HAP-1 (cell line): ENCODE results near the gene SLC45A3.

Source experiments
- DNase-seq, 2 experiments: peaks; one replicate each; pipeline ENCODE4 v3.0.0-alpha.2; 2016 to 2020; ENCODE audit warnings: low spot score in 2 of 2
- H3K27me3 ChIP-seq: fragments of 250-450 bp; sonication (Bioruptor Pico); 2 replicates; pipeline ENCODE4 v1.5.1; 2020; ENCODE audit warnings: low read depth, mild to moderate bottlenecking, moderate library complexity
- H3K36me3 ChIP-seq: fragments of 250-450 bp; sonication (Bioruptor Pico); replicated peaks from 2 replicates; pipeline ENCODE4 v1.5.1; 2020; ENCODE audit warnings: mild to moderate bottlenecking
- H3K4me1 ChIP-seq: fragments of 250-450 bp; sonication (Bioruptor Pico); 2 replicates; pipeline ENCODE4 v1.5.1; 2020; ENCODE audit warnings: mild to moderate bottlenecking
- H3K4me3 ChIP-seq: fragments of 250-450 bp; sonication (Bioruptor Pico); 2 replicates; pipeline ENCODE4 v1.5.1; 2020; ENCODE audit warnings: mild to moderate bottlenecking, moderate library complexity
- H3K9me3 ChIP-seq: fragments of 250-450 bp; sonication (Bioruptor Pico); 2 replicates; pipeline ENCODE4 v1.5.1; 2020; ENCODE audit warnings: mild to moderate bottlenecking, moderate library complexity
- in situ Hi-C: fragments of 300-500 bp; cut with MboI; formaldehyde crosslinking; loops from 3 replicates; pipeline ENCODE4 v1.14.3; 2020; ENCODE audit warnings: low sequenced_read_pairs, inconsistent platforms, mixed read lengths

SLC45A3 gene

GRCh38 chr1:205630241-205630640, 50.1 kb downstream of the SLC45A3 start:
- no peaks in the 10 kb centered on the region for H3K9me3 ChIP-seq
- H3K27me3 ChIP-seq = no peaks in the 10 kb centered on the region
- H3K4me1 ChIP-seq = peaks cover 7% of the 10 kb centered on the region
- in situ Hi-C loops = no loop called here
- no peaks in the 10 kb centered on the region; the same call in 1 of the 2 replicates for H3K36me3 ChIP-seq
- no peak for DNase-seq
- peak overlapping the region; percentile 59 for H3K4me3 ChIP-seq

GRCh38 chr1:205629751-205630150, 50.6 kb downstream of the SLC45A3 start:
- Histone ChIP-seq H3K36me3 (no peaks in the 10 kb centered on the region; the same call in 1 of the 2 replicates), H3K4me3 (no peak overlapping the region), H3K4me1 (peaks cover 7% of the 10 kb centered on the region), H3K9me3 (no peaks in the 10 kb centered on the region), H3K27me3 (no peaks in the 10 kb centered on the region)
- no peak for DNase-seq
- in situ Hi-C loops = no loop called here

- Histone ChIP-seq H3K9me3 (no peaks in the 10 kb centered on the region), H3K4me1 (peaks cover 7% of the 10 kb centered on the region), H3K36me3 (no peaks in the 10 kb centered on the region; the same call in none of the 2 replicates), H3K4me3 (no peak overlapping the region), H3K27me3 (no peaks in the 10 kb centered on the region)
- no peak for DNase-seq
- in situ Hi-C loops = no loop called here
Observed at GRCh38 chr1:205627956-205628355, 52.4 kb downstream of the SLC45A3 start.

- no peaks in the 10 kb centered on the region for H3K27me3 ChIP-seq
- in situ Hi-C loops = no loop called here
- H3K36me3 ChIP-seq = peaks cover 13% of the 10 kb centered on the region
- H3K9me3 ChIP-seq = no peaks in the 10 kb centered on the region
- DNase-seq = no peak
- no peak overlapping the region for H3K4me3 ChIP-seq
- H3K4me1 ChIP-seq = peaks cover 3% of the 10 kb centered on the region; the same call in 1 of the 2 replicates
Observed at GRCh38 chr1:205626216-205626615, 54.1 kb downstream of the SLC45A3 start.

GRCh38 chr1:205623646-205624045, 56.7 kb downstream of the SLC45A3 start:
- Histone ChIP-seq H3K9me3 (no peaks in the 10 kb centered on the region), H3K27me3 (no peaks in the 10 kb centered on the region), H3K4me1 (peaks cover 3% of the 10 kb centered on the region; the same call in 1 of the 2 replicates), H3K4me3 (no peak overlapping the region), H3K36me3 (peaks cover 32% of the 10 kb centered on the region)
- in situ Hi-C loops = no loop called here
- no peak for DNase-seq

DNA sequence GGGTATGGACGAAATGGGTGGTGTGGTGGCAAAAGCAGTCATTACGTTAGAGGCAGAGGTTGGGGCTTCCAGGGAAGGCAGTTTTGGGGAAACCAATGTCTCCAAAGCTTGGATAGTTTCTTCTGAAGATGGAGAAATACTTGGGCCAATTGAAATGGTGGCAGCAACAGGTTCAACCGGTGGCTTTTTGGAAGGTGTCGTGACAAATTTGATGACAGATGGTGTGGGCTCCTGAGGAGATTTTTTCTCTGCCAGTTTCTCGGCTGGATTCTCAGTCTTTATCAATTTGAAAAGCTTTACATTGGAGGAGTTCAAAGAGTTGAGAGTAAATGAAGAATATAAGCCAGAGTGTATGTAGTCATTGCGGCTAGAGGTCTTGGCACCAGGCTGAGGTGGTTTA, 60.0 kb downstream of the SLC45A3 start:
- no peak for DNase-seq
- in situ Hi-C loops = no loop called here
- H3K4me3 ChIP-seq = no peak overlapping the region
- H3K36me3 ChIP-seq = peaks cover 51% of the 10 kb centered on the region
- H3K4me1 ChIP-seq = no peaks in the 10 kb centered on the region
- H3K9me3 ChIP-seq = no peaks in the 10 kb centered on the region
- H3K27me3 ChIP-seq = no peaks in the 10 kb centered on the region

DNA sequence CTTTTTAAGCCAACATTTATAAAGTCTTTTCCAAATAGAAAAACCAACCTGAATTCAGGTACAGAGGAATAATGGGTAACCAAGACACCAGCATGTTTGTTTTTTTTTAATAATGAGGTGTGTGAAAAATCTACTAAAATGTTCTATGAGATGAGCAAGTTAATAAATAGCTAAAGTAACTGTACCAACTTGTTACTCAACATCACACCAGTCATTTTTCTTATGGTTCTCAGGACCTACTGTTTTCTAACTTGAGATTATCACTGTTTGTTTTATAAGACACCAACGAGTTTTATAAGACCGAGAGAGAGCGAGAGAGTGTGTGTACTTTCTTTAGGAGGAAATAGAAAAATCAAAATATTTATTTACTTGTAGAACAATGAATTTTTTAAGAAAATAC, 60.9 kb downstream of the SLC45A3 start:
- Histone ChIP-seq H3K9me3 (no peaks in the 10 kb centered on the region), H3K4me1 (no peaks in the 10 kb centered on the region), H3K36me3 (peaks cover 56% of the 10 kb centered on the region), H3K27me3 (no peaks in the 10 kb centered on the region), H3K4me3 (no peak overlapping the region)
- in situ Hi-C loops = no loop called here
- no peak for DNase-seq

DNA sequence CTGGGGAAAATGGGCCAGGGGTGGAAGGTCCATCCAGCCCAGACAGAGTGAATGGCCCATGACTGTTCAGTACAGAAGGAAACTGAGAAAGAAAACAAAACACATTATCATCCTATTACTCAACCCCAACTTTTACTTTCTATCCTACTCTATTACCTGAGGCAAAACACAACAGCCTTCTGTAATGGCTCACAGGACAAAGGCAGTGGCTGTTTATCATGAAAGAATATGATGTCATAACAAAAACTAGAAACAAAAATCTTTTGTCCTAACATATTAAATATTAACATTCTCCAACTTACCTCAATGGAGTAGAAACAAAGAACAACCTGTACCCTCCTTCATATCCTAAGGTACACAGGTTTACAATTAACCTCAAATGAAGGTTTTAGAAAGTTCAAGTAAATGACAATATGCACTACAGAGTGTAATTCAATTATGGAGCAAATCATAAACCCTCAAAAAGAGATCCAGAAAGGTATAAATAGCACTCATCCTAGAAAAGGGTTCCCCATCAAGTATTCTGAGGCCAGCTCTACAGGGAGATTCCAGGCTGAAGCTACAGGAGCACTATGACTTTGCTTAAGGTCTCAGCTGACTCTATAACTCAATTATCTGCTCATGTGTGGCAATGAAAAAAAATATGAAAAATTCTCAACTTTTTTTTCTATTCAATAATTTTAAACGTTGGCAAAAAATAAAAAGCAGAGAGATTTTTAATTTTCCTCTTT, 63.6 kb downstream of the SLC45A3 start:
- H3K4me3 ChIP-seq = no peak overlapping the region
- H3K4me1 ChIP-seq = no peaks in the 10 kb centered on the region
- peaks cover 56% of the 10 kb centered on the region for H3K36me3 ChIP-seq
- no peak for DNase-seq
- in situ Hi-C loops = no loop called here
- no peaks in the 10 kb centered on the region for H3K9me3 ChIP-seq
- H3K27me3 ChIP-seq = no peaks in the 10 kb centered on the region

DNA sequence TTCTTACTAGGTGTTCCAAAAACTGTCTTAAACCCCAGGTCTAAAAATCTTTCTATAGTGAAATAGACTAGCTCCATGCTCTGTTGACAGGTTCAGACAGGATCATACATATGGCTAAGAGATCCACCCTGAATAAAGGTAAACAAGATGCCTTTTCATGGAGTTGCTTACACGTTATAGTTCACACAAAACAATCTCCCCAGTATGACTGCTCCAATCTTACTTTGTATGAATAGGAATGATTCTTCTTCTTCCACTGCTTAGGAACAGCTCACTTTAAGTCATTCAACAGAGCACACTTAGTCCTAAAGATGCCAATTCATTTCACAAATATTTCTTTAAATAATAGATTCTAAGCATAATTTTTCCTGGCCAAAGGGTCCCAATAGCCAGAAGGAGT, 64.5 kb downstream of the SLC45A3 start:
- Histone ChIP-seq H3K27me3 (no peaks in the 10 kb centered on the region), H3K36me3 (peaks cover 56% of the 10 kb centered on the region), H3K4me3 (no peak overlapping the region), H3K4me1 (no peaks in the 10 kb centered on the region), H3K9me3 (no peaks in the 10 kb centered on the region)
- in situ Hi-C loops = no loop called here
- DNase-seq = no peak

DNA sequence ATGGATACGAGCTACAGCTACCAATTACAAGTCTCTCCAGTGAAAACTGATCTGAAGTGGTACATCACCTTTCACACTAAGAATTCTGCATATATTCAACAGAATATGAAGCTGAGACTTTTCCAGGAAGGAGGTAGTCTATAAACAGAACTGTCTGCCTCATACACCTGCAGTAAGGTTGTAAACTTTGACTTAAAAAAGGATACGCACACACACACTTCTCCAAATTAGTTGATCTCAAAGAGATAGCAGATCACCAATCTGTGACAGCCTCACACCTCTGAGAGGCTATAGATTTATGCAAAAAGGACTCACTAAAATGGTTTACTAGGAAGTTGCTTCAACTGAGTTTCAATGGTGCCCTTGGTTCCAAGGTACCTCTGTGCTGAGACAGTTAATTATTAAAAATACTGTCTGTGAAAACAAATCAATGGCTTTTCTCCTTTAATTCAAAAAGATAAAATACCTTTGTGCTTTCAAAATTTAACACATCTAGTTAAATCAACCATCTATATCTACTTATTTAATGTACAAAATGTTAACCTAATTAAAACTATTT, 66.4 kb downstream of the SLC45A3 start:
- peaks cover 40% of the 10 kb centered on the region for H3K36me3 ChIP-seq
- no peak overlapping the region for H3K4me3 ChIP-seq
- DNase-seq = no peak
- peaks cover 3% of the 10 kb centered on the region; the same call in 1 of the 2 replicates for H3K4me1 ChIP-seq
- H3K27me3 ChIP-seq = no peaks in the 10 kb centered on the region
- no peaks in the 10 kb centered on the region for H3K9me3 ChIP-seq
- in situ Hi-C loops = no loop called here

GRCh38 chr1:205612556-205612955, 67.8 kb downstream of the SLC45A3 start:
- no peaks in the 10 kb centered on the region for H3K27me3 ChIP-seq
- no peaks in the 10 kb centered on the region for H3K9me3 ChIP-seq
- H3K36me3 ChIP-seq = peaks cover 28% of the 10 kb centered on the region
- no peak for DNase-seq
- H3K4me1 ChIP-seq = peaks cover 3% of the 10 kb centered on the region; the same call in 1 of the 2 replicates
- in situ Hi-C loops = no loop called here
- H3K4me3 ChIP-seq = no peak overlapping the region

DNA sequence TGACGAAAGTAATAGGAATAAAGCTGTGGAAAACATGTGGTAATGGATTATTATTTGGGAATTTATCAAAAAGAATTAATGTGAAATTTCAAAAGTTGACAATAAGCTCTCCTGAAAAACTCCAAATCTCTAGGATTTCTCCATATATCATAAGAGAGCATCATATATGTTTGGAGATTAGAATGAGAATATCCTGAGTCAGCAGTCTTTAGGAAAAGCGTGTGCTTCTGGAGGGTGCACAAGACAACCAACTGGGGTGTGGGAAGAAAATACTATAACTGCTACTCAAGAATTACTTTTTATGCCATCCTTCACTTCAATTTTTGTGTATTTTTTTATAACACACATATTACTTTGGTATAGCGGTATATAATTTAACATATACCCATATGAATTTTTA, 68.2 kb downstream of the SLC45A3 start:
- peaks cover 3% of the 10 kb centered on the region; the same call in 1 of the 2 replicates for H3K4me1 ChIP-seq
- no peaks in the 10 kb centered on the region for H3K9me3 ChIP-seq
- in situ Hi-C loops = no loop called here
- no peak for DNase-seq
- H3K36me3 ChIP-seq = peaks cover 28% of the 10 kb centered on the region
- no peak overlapping the region for H3K4me3 ChIP-seq
- no peaks in the 10 kb centered on the region for H3K27me3 ChIP-seq

- no peak for DNase-seq
- in situ Hi-C loops = no loop called here
- peaks cover 25% of the 10 kb centered on the region for H3K36me3 ChIP-seq
Observed at GRCh38 chr1:205610901-205611466, 69.3 kb downstream of the SLC45A3 start.

GRCh38 chr1:205610036-205610435, 70.3 kb downstream of the SLC45A3 start:
- H3K27me3 ChIP-seq = no peaks in the 10 kb centered on the region
- in situ Hi-C loops = no loop called here
- no peak overlapping the region for H3K4me3 ChIP-seq
- H3K4me1 ChIP-seq = peaks cover 3% of the 10 kb centered on the region; the same call in 1 of the 2 replicates
- H3K36me3 ChIP-seq = peaks cover 18% of the 10 kb centered on the region
- no peaks in the 10 kb centered on the region for H3K9me3 ChIP-seq
- no peak for DNase-seq

More at GRCh38 chr1:205610901-205611466, 69.3 kb downstream of the SLC45A3 start:
- H3K9me3 ChIP-seq = no peaks in the 10 kb centered on the region
- H3K27me3 ChIP-seq = no peaks in the 10 kb centered on the region
- peaks cover 3% of the 10 kb centered on the region; the same call in 1 of the 2 replicates for H3K4me1 ChIP-seq
- no peak overlapping the region for H3K4me3 ChIP-seq
